Transverse colon (tissue), 4 donors: ENCODE results near the gene CYP4A22.

Experiments used
- EP300 ChIP-seq: sonication (generic); formaldehyde crosslinking; IDR thresholded peaks from one replicate; pipeline ENCODE4 v1.6.1; 2017; ENCODE audit warnings: antibody characterized with exemption, low read depth
- POLR2A ChIP-seq: fragments of 450-650 bp; IDR thresholded peaks from one replicate; pipeline ENCODE4 v1.6.1; 2016; ENCODE audit warnings: antibody characterized with exemption, mild to moderate bottlenecking, moderate library complexity
- POLR2AphosphoS5 ChIP-seq, 3 donors: sonication (generic); formaldehyde crosslinking; IDR thresholded peaks; one replicate each; pipeline ENCODE4 v1.6.1; 2016; ENCODE audit warnings: antibody characterized with exemption in 3 of 3
- TF ChIP-seq, protein P1 (sequence below), 5 experiments: fragments of 200-600 bp in 3 of 5; fragments of 450-650 bp in 2 of 5; sonication (generic) in 3 of 5; IDR thresholded peaks; 1 replicate in 2 of 5; 2 replicates in 3 of 5; pipeline ENCODE4 v1.5.1; 2016 to 2017; ENCODE audit warnings: antibody characterized with exemption in 5 of 5, inconsistent platforms in 3 of 5, mild to moderate bottlenecking in 2 of 5, moderate library complexity in 1 of 5

DNA sequence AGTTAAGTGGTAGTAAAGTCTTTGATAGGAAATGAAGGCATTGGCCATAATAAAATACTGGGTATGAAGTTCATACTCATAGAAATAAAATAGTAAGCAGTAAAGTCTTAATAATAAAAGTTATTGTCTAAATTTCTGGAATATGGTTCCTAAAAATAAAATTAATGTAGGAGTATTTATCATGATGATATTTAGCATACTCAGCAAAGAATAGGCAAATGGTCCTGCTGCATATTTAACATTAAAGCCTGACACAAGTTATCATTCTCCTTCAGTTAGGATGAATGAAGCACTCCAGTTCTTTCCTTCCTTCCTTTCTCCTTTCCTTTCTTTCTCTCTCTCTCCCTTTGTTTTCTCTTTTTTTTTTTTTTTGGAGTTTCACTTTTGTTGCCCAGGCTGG, 27.3 kb downstream of the CYP4A22 start:
- TF ChIP-seq, protein P1, sequence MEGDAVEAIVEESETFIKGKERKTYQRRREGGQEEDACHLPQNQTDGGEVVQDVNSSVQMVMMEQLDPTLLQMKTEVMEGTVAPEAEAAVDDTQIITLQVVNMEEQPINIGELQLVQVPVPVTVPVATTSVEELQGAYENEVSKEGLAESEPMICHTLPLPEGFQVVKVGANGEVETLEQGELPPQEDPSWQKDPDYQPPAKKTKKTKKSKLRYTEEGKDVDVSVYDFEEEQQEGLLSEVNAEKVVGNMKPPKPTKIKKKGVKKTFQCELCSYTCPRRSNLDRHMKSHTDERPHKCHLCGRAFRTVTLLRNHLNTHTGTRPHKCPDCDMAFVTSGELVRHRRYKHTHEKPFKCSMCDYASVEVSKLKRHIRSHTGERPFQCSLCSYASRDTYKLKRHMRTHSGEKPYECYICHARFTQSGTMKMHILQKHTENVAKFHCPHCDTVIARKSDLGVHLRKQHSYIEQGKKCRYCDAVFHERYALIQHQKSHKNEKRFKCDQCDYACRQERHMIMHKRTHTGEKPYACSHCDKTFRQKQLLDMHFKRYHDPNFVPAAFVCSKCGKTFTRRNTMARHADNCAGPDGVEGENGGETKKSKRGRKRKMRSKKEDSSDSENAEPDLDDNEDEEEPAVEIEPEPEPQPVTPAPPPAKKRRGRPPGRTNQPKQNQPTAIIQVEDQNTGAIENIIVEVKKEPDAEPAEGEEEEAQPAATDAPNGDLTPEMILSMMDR (IDR thresholded peaks at IDR 0.05), result no peak
- TF ChIP-seq EP300 (no peak), POLR2A (no peak), POLR2AphosphoS5 (IDR thresholded peaks at IDR 0.05) (no peak)
